ENCODE results near the gene KIAA0753. TPM values are rescaled to one million over a fixed set of nuclear protein-coding genes. Genes with fewer than 3 reads are reported as not detected.

Gene KIAA0753
- total and polyA plus RNA-seq, 2 of the 13 experiments (the other 11 are each of a cell fraction or from before 2014, with no cell fraction given), result 5.2 to 9.1 TPM

DNA sequence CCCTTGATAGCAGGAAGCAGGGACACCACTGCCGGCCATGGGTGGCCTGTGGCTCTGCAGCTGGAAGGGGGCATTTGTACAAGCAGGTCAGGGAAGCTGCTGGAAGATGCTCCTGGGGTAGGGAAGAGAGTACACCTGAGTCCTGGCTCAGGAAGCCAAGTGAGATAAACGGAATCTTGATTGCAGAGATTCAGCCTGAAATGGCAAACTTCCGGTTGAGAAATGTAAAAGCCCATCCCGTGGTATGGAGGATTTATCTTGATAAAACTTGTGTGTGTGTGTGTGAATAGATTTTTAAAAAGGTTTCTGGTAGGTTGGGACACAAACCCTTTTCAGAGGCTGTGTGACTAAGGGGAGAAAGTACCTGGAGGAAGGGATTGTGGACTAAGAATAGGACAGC is 40.7 kb upstream of the KIAA0753 start (continued):
- TF ChIP-seq SRF (IDR thresholded peaks at IDR 0.05; ENCODE audit: low read depth, low read length), result peak; percentile 87; the same call in 1 of the 2 replicates
- TF ChIP-seq, protein P1, sequence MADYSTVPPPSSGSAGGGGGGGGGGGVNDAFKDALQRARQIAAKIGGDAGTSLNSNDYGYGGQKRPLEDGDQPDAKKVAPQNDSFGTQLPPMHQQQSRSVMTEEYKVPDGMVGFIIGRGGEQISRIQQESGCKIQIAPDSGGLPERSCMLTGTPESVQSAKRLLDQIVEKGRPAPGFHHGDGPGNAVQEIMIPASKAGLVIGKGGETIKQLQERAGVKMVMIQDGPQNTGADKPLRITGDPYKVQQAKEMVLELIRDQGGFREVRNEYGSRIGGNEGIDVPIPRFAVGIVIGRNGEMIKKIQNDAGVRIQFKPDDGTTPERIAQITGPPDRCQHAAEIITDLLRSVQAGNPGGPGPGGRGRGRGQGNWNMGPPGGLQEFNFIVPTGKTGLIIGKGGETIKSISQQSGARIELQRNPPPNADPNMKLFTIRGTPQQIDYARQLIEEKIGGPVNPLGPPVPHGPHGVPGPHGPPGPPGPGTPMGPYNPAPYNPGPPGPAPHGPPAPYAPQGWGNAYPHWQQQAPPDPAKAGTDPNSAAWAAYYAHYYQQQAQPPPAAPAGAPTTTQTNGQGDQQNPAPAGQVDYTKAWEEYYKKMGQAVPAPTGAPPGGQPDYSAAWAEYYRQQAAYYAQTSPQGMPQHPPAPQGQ (CRISPR knock-in tag; IDR thresholded peaks at IDR 0.05; ENCODE audit: borderline replicate concordance), result no peak
- no peak for TF ChIP-seq ZBTB7B (CRISPR knock-in tag; IDR thresholded peaks at IDR 0.05)
- TF ChIP-seq SMC3 (IDR thresholded peaks at IDR 0.05; ENCODE audit: low read length), result no peak
- TF ChIP-seq SALL1 (CRISPR knock-in tag; IDR thresholded peaks at IDR 0.05), result 0 out of 2 replicates have a peak, but pooled peaks have one; percentile 7

DNA sequence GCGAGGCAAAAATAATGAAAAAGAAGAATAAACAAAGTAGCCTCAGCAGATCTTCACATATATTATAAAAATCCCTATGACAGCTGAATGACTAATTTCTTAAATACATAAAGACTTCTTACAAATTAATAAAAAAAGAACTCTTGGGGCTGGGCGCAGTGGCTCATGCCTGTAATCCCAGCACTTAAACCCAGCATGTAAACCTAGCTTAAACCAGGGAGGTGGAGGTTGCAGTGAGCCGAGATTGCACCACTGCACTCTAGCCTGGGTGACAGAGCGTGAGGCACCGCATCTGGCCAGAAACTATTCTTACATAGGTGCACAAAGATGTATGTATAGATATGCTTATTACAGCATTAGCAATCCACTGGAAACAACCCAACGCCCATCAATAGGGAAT is 38.7 kb upstream of the KIAA0753 start:
- Histone ChIP-seq H2AFZ (ENCODE audit: low read length) (no peak overlapping the region), H3K27ac (ENCODE audit: extremely low read length, insufficient read depth, low read length) (no peak overlapping the region), H3K4me1 (ENCODE audit: insufficient read depth, low read length) (peaks cover 92% of the 10 kb centered on the region), H4K20me1 (ENCODE audit: insufficient read depth, low read length) (no peaks in the 10 kb centered on the region), H3K27me3 (ENCODE audit: control insufficient read depth in 1 of 2, insufficient read depth in 2 of 2, low read length in 2 of 2) (no peaks in the 10 kb centered on the region; a peak in 1 of 5 replicates), H3K36me3 (replicated peaks in 1 of 2; ENCODE audit: control insufficient read depth in 1 of 2, insufficient read depth in 2 of 2, low read length in 2 of 2) (no peaks in the 10 kb centered on the region), H3K9ac (ENCODE audit: insufficient read depth, low read depth, low read length) (no peak overlapping the region), H3K79me2 (ENCODE audit: insufficient read depth, low read length) (no peaks in the 10 kb centered on the region), H3K9me3 (ENCODE audit: low read length) (no peaks in the 10 kb centered on the region), H3K4me2 (ENCODE audit: low read depth, low read length) (no peak overlapping the region), H3K4me3 (replicated peaks in 1 of 3; ENCODE audit: insufficient read depth in 1 of 3, low read depth in 2 of 3, low read length in 3 of 3) (no peak overlapping the region)
- in situ Hi-C loops (cut with HindIII; ENCODE audit: extremely low pct_ligation_motif_present, low pct_unique_long_range_greater_than_20kb) (no loop called here), intact Hi-C loops (cut with micrococcal nuclease; ENCODE audit: unreplicated experiment) (no loop called here)
- ChIA-PET CTCF (ENCODE audit: low intra/inter-chr PET ratio, low total read pairs) (no interaction called here), POLR2A (interaction anchor here (4.6 to 5.0 kb wide), 2 partner anchors 23 to 33 kb away, joined by 59 to 119 read pairs; partner anchors contain the start of gene SLC13A5)
- no peak for FAIRE-seq
- DNase-seq (ENCODE audit: low spot score), result no peak
- no peak for ATAC-seq
- no TSS peak for BruUV-seq (replicated peaks)
- 76% methylated on average over 6 of the region's 6 CpGs for WGBS (ENCODE audit: low lambda C conversion rate)
- TF ChIP-seq CEBPG (CRISPR knock-in tag; IDR thresholded peaks at IDR 0.05) (no peak), XRCC5 (optimal IDR thresholded peaks at IDR 0.05; ENCODE audit: low read length) (no peak), YEATS2 (CRISPR knock-in tag; IDR thresholded peaks at IDR 0.05; ENCODE audit: borderline replicate concordance) (no peak), KAT2B (IDR thresholded peaks at IDR 0.05; ENCODE audit: borderline replicate concordance, low read depth, low read length) (no peak), ZBTB3 (CRISPR knock-in tag; IDR thresholded peaks at IDR 0.05; ENCODE audit: borderline replicate concordance, low read depth) (no peak), DNMT1 (CRISPR knock-in tag; IDR thresholded peaks at IDR 0.05) (no peak)
- TF ChIP-seq, protein P2, sequence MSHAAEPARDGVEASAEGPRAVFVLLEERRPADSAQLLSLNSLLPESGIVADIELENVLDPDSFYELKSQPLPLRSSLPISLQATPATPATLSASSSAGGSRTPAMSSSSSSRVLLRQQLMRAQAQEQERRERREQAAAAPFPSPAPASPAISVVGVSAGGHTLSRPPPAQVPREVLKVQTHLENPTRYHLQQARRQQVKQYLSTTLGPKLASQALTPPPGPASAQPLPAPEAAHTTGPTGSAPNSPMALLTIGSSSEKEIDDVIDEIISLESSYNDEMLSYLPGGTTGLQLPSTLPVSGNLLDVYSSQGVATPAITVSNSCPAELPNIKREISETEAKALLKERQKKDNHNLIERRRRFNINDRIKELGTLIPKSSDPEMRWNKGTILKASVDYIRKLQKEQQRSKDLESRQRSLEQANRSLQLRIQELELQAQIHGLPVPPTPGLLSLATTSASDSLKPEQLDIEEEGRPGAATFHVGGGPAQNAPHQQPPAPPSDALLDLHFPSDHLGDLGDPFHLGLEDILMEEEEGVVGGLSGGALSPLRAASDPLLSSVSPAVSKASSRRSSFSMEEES (CRISPR knock-in tag; IDR thresholded peaks at IDR 0.05), result no peak
- TF ChIP-seq, protein P3, sequence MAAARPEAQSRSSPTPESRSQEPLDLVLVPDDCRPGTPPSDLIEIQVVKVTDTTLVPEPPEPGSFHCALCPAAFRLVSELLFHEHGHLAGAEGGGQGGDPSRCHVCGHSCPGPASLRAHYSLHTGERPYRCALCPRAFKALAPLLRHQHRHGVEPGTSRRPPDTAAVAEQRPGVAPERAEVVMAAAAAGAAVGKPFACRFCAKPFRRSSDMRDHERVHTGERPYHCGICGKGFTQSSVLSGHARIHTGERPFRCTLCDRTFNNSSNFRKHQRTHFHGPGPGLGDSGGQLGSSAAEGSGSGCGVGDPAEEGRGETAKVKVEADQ (CRISPR knock-in tag; IDR thresholded peaks at IDR 0.05; ENCODE audit: borderline replicate concordance), result no peak
- TF ChIP-seq, protein P4, sequence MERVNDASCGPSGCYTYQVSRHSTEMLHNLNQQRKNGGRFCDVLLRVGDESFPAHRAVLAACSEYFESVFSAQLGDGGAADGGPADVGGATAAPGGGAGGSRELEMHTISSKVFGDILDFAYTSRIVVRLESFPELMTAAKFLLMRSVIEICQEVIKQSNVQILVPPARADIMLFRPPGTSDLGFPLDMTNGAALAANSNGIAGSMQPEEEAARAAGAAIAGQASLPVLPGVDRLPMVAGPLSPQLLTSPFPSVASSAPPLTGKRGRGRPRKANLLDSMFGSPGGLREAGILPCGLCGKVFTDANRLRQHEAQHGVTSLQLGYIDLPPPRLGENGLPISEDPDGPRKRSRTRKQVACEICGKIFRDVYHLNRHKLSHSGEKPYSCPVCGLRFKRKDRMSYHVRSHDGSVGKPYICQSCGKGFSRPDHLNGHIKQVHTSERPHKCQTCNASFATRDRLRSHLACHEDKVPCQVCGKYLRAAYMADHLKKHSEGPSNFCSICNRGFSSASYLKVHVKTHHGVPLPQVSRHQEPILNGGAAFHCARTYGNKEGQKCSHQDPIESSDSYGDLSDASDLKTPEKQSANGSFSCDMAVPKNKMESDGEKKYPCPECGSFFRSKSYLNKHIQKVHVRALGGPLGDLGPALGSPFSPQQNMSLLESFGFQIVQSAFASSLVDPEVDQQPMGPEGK (CRISPR knock-in tag; IDR thresholded peaks at IDR 0.05), result no peak
- TF ChIP-seq, protein P5, sequence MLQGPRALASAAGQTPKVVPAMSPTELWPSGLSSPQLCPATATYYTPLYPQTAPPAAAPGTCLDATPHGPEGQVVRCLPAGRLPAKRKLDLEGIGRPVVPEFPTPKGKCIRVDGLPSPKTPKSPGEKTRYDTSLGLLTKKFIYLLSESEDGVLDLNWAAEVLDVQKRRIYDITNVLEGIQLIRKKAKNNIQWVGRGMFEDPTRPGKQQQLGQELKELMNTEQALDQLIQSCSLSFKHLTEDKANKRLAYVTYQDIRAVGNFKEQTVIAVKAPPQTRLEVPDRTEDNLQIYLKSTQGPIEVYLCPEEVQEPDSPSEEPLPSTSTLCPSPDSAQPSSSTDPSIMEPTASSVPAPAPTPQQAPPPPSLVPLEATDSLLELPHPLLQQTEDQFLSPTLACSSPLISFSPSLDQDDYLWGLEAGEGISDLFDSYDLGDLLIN (CRISPR knock-in tag; IDR thresholded peaks at IDR 0.05; ENCODE audit: borderline replicate concordance), result no peak
